ENCODE measurements around the gene MYLK.

MYLK gene

DNA sequence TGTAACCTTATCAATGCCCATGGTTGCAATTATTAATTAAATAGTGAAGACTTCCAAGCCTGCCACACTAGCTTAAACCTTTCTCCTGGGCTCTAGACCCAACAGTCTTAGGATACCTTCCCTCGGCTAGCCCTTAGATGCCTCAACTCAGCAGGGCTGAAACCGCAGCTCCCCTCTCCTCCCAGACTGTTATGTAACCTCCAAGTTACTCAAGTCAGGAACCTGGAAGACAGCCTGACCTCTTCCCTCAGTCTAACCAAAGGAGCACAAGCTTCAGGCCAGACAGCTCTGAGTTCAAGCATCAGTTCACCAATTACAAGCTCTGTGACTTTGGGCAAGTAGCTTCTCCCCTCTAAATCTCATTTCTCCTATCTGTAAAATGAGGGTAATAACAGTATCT lies 228.7 kb downstream of the MYLK start:
- Histone ChIP-seq H3K4me3 (replicated peaks; ENCODE audit: low read depth, low read length) (no peak overlapping the region), H3K27me3 (replicated peaks; ENCODE audit: control insufficient read depth, insufficient read depth, low read length) (peaks cover 3% of the 10 kb centered on the region), H3K36me3 (ENCODE audit: control insufficient read depth, insufficient read depth, low read length) (no peaks in the 10 kb centered on the region)
- TF ChIP-seq, protein P1, sequence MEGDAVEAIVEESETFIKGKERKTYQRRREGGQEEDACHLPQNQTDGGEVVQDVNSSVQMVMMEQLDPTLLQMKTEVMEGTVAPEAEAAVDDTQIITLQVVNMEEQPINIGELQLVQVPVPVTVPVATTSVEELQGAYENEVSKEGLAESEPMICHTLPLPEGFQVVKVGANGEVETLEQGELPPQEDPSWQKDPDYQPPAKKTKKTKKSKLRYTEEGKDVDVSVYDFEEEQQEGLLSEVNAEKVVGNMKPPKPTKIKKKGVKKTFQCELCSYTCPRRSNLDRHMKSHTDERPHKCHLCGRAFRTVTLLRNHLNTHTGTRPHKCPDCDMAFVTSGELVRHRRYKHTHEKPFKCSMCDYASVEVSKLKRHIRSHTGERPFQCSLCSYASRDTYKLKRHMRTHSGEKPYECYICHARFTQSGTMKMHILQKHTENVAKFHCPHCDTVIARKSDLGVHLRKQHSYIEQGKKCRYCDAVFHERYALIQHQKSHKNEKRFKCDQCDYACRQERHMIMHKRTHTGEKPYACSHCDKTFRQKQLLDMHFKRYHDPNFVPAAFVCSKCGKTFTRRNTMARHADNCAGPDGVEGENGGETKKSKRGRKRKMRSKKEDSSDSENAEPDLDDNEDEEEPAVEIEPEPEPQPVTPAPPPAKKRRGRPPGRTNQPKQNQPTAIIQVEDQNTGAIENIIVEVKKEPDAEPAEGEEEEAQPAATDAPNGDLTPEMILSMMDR (IDR thresholded peaks at IDR 0.05; ENCODE audit: insufficient read depth, low read length, poor library complexity, severe bottlenecking) = no peak
- no peak for DNase-seq (ENCODE audit: extremely low read depth, insufficient read length)

GRCh38 chr3:123653221-123653682 lies 230.9 kb downstream of the MYLK start:
- TF ChIP-seq, protein P1 (IDR thresholded peaks at IDR 0.05; ENCODE audit: insufficient read depth, low read length, poor library complexity, severe bottlenecking) = no peak
- DNase-seq (ENCODE audit: extremely low read depth, insufficient read length) = no peak
- Histone ChIP-seq H3K4me3 (replicated peaks; ENCODE audit: low read depth, low read length) (no peak overlapping the region), H3K36me3 (ENCODE audit: control insufficient read depth, insufficient read depth, low read length) (no peaks in the 10 kb centered on the region), H3K27me3 (replicated peaks; ENCODE audit: control insufficient read depth, insufficient read depth, low read length) (peaks cover 3% of the 10 kb centered on the region)

- H3K4me3 ChIP-seq (replicated peaks; ENCODE audit: low read depth, low read length) = no peak overlapping the region
- no peaks in the 10 kb centered on the region for H3K36me3 ChIP-seq (ENCODE audit: control insufficient read depth, insufficient read depth, low read length)
- TF ChIP-seq, protein P1 (IDR thresholded peaks at IDR 0.05; ENCODE audit: insufficient read depth, low read length, poor library complexity, severe bottlenecking) = peak; percentile 93
- H3K27me3 ChIP-seq (replicated peaks; ENCODE audit: control insufficient read depth, insufficient read depth, low read length) = peaks cover 3% of the 10 kb centered on the region
- DNase-seq (ENCODE audit: extremely low read depth, insufficient read length) = peak; percentile 34
Measured at GRCh38 chr3:123652342-123652984, 231.7 kb downstream of the MYLK start.

- TF ChIP-seq, protein P1 (IDR thresholded peaks at IDR 0.05; ENCODE audit: insufficient read depth, low read length, poor library complexity, severe bottlenecking) = no peak
- no peak for DNase-seq (ENCODE audit: extremely low read depth, insufficient read length)
- H3K27me3 ChIP-seq (replicated peaks; ENCODE audit: control insufficient read depth, insufficient read depth, low read length) = peaks cover 3% of the 10 kb centered on the region
- no peaks in the 10 kb centered on the region for H3K36me3 ChIP-seq (ENCODE audit: control insufficient read depth, insufficient read depth, low read length)
- H3K4me3 ChIP-seq (replicated peaks; ENCODE audit: low read depth, low read length) = no peak overlapping the region
Measured at GRCh38 chr3:123651449-123652341, 232.4 kb downstream of the MYLK start.

DNA sequence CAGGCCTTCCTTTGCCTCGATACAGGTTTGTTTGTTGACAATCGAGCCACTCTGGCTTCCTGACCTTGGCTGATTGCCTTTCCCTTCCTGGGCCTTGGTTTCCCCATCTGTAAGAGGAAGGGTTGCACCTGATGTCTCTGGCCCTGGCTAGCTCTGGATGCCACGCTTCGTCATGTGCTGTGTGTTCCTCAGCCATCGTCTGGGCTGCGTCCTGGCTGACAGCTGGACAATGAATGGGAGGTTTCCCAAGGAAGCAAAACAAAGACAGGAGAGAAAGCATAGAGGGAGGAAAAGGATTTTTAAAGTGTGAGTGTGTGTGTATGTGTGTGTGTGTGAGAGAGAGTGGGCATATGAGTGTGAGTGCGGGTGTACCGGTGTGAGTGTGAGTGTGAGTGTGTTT lies 234.0 kb downstream of the MYLK start:
- no peak for DNase-seq (ENCODE audit: extremely low read depth, insufficient read length)
- Histone ChIP-seq H3K27me3 (replicated peaks; ENCODE audit: control insufficient read depth, insufficient read depth, low read length) (peaks cover 3% of the 10 kb centered on the region), H3K36me3 (ENCODE audit: control insufficient read depth, insufficient read depth, low read length) (no peaks in the 10 kb centered on the region), H3K4me3 (replicated peaks; ENCODE audit: low read depth, low read length) (no peak overlapping the region)
- TF ChIP-seq, protein P1 (IDR thresholded peaks at IDR 0.05; ENCODE audit: insufficient read depth, low read length, poor library complexity, severe bottlenecking) = no peak

Measured in GM06990 (cell line).